Measurements from ENCODE around the gene ORAI2. TPM values are rescaled to one million over a fixed set of nuclear protein-coding genes. Genes with fewer than 3 reads are reported as not detected.
A peak's percentile ranks its signal among the peaks of the same experiment; 100 is the strongest.

Gene ORAI2
- polyA plus RNA-seq, 1 of the 3 experiments (the other 2 are of a cell fraction): 85.8 TPM

- TF ChIP-seq, protein P1, sequence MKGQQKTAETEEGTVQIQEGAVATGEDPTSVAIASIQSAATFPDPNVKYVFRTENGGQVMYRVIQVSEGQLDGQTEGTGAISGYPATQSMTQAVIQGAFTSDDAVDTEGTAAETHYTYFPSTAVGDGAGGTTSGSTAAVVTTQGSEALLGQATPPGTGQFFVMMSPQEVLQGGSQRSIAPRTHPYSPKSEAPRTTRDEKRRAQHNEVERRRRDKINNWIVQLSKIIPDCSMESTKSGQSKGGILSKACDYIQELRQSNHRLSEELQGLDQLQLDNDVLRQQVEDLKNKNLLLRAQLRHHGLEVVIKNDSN (IDR thresholded peaks at IDR 0.05; ENCODE audit: borderline replicate concordance, low read depth): no peak
- TF ChIP-seq PBX3 (IDR thresholded peaks at IDR 0.05): peak; percentile 59
- no peak for TF ChIP-seq FOXM1 (IDR thresholded peaks at IDR 0.05; ENCODE audit: low read depth)
- no peak for TF ChIP-seq GABPA (IDR thresholded peaks at IDR 0.05; ENCODE audit: low read depth)
- no peak for TF ChIP-seq TAF1 (IDR thresholded peaks at IDR 0.05; ENCODE audit: borderline replicate concordance, low read depth, low read length)
- peak; percentile 31; the same call in 1 of the 2 replicates for TF ChIP-seq POLR2AphosphoS5 (IDR thresholded peaks at IDR 0.05; ENCODE audit: low read depth, low read length)
- TF ChIP-seq NRF1 (IDR thresholded peaks at IDR 0.05; ENCODE audit: low read depth, low read length): no peak
These were observed 6.8 kb downstream of the ORAI2 start (continued) for GRCh38 chr7:102439963-102440795.

- Histone ChIP-seq H3K9me3 (no peaks in the 10 kb centered on the region), H3K27ac (ENCODE audit: low read depth in 2 of 2, low read length in 1 of 2) (no peak overlapping the region), H3K4me3 (ENCODE audit: low read depth in 2 of 2, low read length in 1 of 2) (no peak overlapping the region), H3K9me2 (no peaks in the 10 kb centered on the region), H3K4me2 (no peak overlapping the region), H3K36me3 (replicated peaks in 1 of 2; ENCODE audit: control insufficient read depth in 1 of 2, insufficient read depth in 2 of 2, low read length in 1 of 2) (peaks cover 20 to 51% of the 10 kb centered on the region in 2 experiments), H2AFZ (ENCODE audit: low read depth) (no peak overlapping the region), H3K79me2 (ENCODE audit: insufficient read depth) (peaks cover 16% of the 10 kb centered on the region), H4K20me1 (ENCODE audit: insufficient read depth) (no peaks in the 10 kb centered on the region), H3K9ac (no peak overlapping the region), H3K4me1 (ENCODE audit: control insufficient read depth in 1 of 2, insufficient read depth in 2 of 2, low read depth in 1 of 2, low read length in 1 of 2) (peaks cover 7 to 10% of the 10 kb centered on the region in 2 experiments; a peak in 2 of 4 replicates), H3K27me3 (ENCODE audit: insufficient read depth) (no peaks in the 10 kb centered on the region), H3F3A (replicated peaks; ENCODE audit: insufficient read depth) (peaks cover 6% of the 10 kb centered on the region)
- ChIA-PET CTCF (interaction anchor here (0.8 to 2.0 kb wide), 2 partner anchors 19 to 22 kb away, joined by 3 to 4 read pairs; partner anchors contain the start of genes ALKBH4 and LRWD1), POLR2A (no interaction called here)
- peak; percentile 4 for DNase-seq
- no peak for TF ChIP-seq JUND (IDR thresholded peaks at IDR 0.05)
- TF ChIP-seq IRF3 (IDR thresholded peaks at IDR 0.05; ENCODE audit: low read depth, low read length): no peak
- no peak for TF ChIP-seq GATA2 (CRISPR knock-in tag; IDR thresholded peaks at IDR 0.05)
- TF ChIP-seq NRF1 (IDR thresholded peaks at IDR 0.05; ENCODE audit: low read depth, low read length): no peak
- no peak for TF ChIP-seq EZH2phosphoT487 (IDR thresholded peaks at IDR 0.05; ENCODE audit: borderline replicate concordance, low read depth)
- no peak for TF ChIP-seq CTCF (IDR thresholded peaks at IDR 0.05)
- no peak for TF ChIP-seq RCOR1 (IDR thresholded peaks at IDR 0.05; ENCODE audit: low read length)
- no peak for TF ChIP-seq YY1 (IDR thresholded peaks at IDR 0.05; ENCODE audit: low read depth)
- no peak for TF ChIP-seq RXRA (IDR thresholded peaks at IDR 0.05; ENCODE audit: borderline replicate concordance, low read depth)
- TF ChIP-seq FOXJ3 (CRISPR knock-in tag; IDR thresholded peaks at IDR 0.05): no peak
- 89% methylated on average over 17 of the region's 17 CpGs for WGBS (ENCODE audit: low lambda C conversion rate)
These were observed 11.7 kb downstream of the ORAI2 start for GRCh38 chr7:102444961-102445673.

Measured in SK-N-SH (cell line).